Testis (tissue), 3 donors: ENCODE results near the gene TTC28. TPM values are rescaled to one million over a fixed set of nuclear protein-coding genes. Genes with fewer than 3 reads are reported as not detected.

ENCODE experiments used
- DNase-seq: peaks from one replicate; pipeline ENCODE4 v3.0.0-alpha.2; 2019
- H3K27ac ChIP-seq, 2 donors: fragments of 200-600 bp; sonication (generic); one replicate each; pipeline ENCODE4 v1.5.1; 2019
- H3K27me3 ChIP-seq: fragments of 200-600 bp; sonication (generic); one replicate; pipeline ENCODE4 v1.5.1; 2019
- H3K36me3 ChIP-seq: fragments of 200-600 bp; sonication (generic); one replicate; pipeline ENCODE4 v1.5.1; 2017; ENCODE audit warnings: low read depth; ENCODE audit errors: missing control alignments
- H3K4me1 ChIP-seq: fragments of 200-600 bp; sonication (generic); one replicate; pipeline ENCODE4 v1.5.1; 2019
- H3K4me3 ChIP-seq, 2 donors: fragments of 200-600 bp; sonication (generic); one replicate each; pipeline ENCODE4 v1.5.1; 2017 to 2019
- H3K9me3 ChIP-seq: fragments of 200-600 bp; sonication (generic); one replicate; pipeline ENCODE4 v1.5.1; 2017
- CTCF ChIP-seq, 3 experiments: fragments of 450-650 bp in 2 of 3; fragments of 200-600 bp in 1 of 3; sonication (generic) in 1 of 3; IDR thresholded peaks; one replicate each; pipeline ENCODE4 v1.5.1; 2016 to 2019; ENCODE audit warnings: antibody characterized with exemption in 3 of 3, mild to moderate bottlenecking in 2 of 3, moderate library complexity in 1 of 3
- POLR2A ChIP-seq: fragments of 450-650 bp; IDR thresholded peaks from one replicate; pipeline ENCODE4 v1.6.1; 2017; ENCODE audit warnings: antibody characterized with exemption, mild to moderate bottlenecking, moderate library complexity
- WGBS, 2 donors: methylation state at CpG; one replicate each; pipeline ENCODE4 v1.1.5; 2018; 5-methylcytosine and 5-hydroxymethylcytosine counted together
- intact Hi-C: fragments of 100-400 bp; cut with DNase I; formaldehyde crosslinking; loops from one replicate; pipeline ENCODE4 v1.15.1; 2023; ENCODE audit warnings: low total_unique reads
- polyA plus RNA-seq: library from polyadenylated mRNA; stranded (reverse); fragments of 350-450 nt; fragmentation: Illumina TruSeq; extraction: RNeasy Lipid Tissue Mini Kit (QIAGEN cat#74804); gene quantifications from one replicate; pipeline ENCODE4 v1.2.3, GENCODE V29; 2014; ENCODE audit warnings: low read depth, low replicate concordance; ENCODE audit not compliant: insufficient read depth
- total RNA-seq, 2 donors: library from RNA; depleted of rRNA; stranded (reverse); fragments of >200 nt; gene quantifications; one replicate each; pipeline ENCODE4 v1.2.3, GENCODE V29; 2016

The TTC28 gene
- total and polyA plus RNA-seq, 3 donors from 2014 or later, result 29.4 to 121 (median 75.5) TPM

GRCh38 chr22:28381429-28382167 lies 298.0 kb downstream of the TTC28 start:
- Histone ChIP-seq H3K9me3 (no peaks in the 10 kb centered on the region), H3K4me3 (no peak overlapping the region), H3K36me3 (no peaks in the 10 kb centered on the region), H3K27ac (no peak overlapping the region), H3K27me3 (no peaks in the 10 kb centered on the region), H3K4me1 (no peaks in the 10 kb centered on the region)
- 66 to 72% methylated on average over 3 of the region's 3 CpGs for WGBS, 2 donors
- intact Hi-C loops, result no loop called here
- no peak for DNase-seq
- TF ChIP-seq POLR2A (no peak), CTCF (IDR thresholded peaks at IDR 0.05) (no peak)

- WGBS, 2 donors, result 68 to 79% methylated on average over 4 of the region's 4 CpGs
- H3K27me3 ChIP-seq, result no peaks in the 10 kb centered on the region
- H3K4me1 ChIP-seq, result no peaks in the 10 kb centered on the region
- no peaks in the 10 kb centered on the region for H3K9me3 ChIP-seq
- TF ChIP-seq POLR2A, result no peak
- TF ChIP-seq CTCF (IDR thresholded peaks at IDR 0.05), result no peak
- no peak for DNase-seq
- H3K36me3 ChIP-seq, result no peaks in the 10 kb centered on the region
- intact Hi-C loops, result no loop called here
- no peak overlapping the region for H3K27ac ChIP-seq
- H3K4me3 ChIP-seq, result no peak overlapping the region
Observed at GRCh38 chr22:28379951-28380350, 299.7 kb downstream of the TTC28 start.

GRCh38 chr22:28379075-28379779 lies 300.4 kb downstream of the TTC28 start:
- intact Hi-C loops, result no loop called here
- no peaks in the 10 kb centered on the region for H3K36me3 ChIP-seq
- H3K27me3 ChIP-seq, result no peaks in the 10 kb centered on the region
- H3K4me1 ChIP-seq, result no peaks in the 10 kb centered on the region
- no peak overlapping the region for H3K4me3 ChIP-seq
- H3K9me3 ChIP-seq, result no peaks in the 10 kb centered on the region
- DNase-seq, result no peak
- TF ChIP-seq CTCF (IDR thresholded peaks at IDR 0.05) (no peak), POLR2A (no peak)
- no peak overlapping the region for H3K27ac ChIP-seq

- H3K27ac ChIP-seq, result no peak overlapping the region
- H3K27me3 ChIP-seq, result no peaks in the 10 kb centered on the region
- H3K36me3 ChIP-seq, result no peaks in the 10 kb centered on the region
- H3K4me1 ChIP-seq, result no peaks in the 10 kb centered on the region
- TF ChIP-seq CTCF (IDR thresholded peaks at IDR 0.05) (no peak), POLR2A (no peak)
- intact Hi-C loops, result no loop called here
- no peaks in the 10 kb centered on the region for H3K9me3 ChIP-seq
- no peak for DNase-seq
- no peak overlapping the region for H3K4me3 ChIP-seq
Observed at GRCh38 chr22:28375761-28376534, 303.7 kb downstream of the TTC28 start.
